Measurements from ENCODE around the gene TRMT6. TPM values are rescaled to one million over a fixed set of nuclear protein-coding genes. Genes with fewer than 3 reads are reported as not detected.
A peak's percentile ranks its signal among the peaks of the same experiment; 100 is the strongest.

TRMT6 gene
- total and polyA plus RNA-seq, 10 of the 15 experiments (the other 5 are each of a cell fraction or from before 2014, with no cell fraction given) = 18.2 to 35.5 (median 22.6) TPM

- in situ Hi-C loops (cut with MboI) = no loop called here
- no TSS peak for BruUV-seq (replicated peaks)
- TF ChIP-seq RFX5 (IDR thresholded peaks at IDR 0.05; ENCODE audit: low read depth, low read length) = no peak
- 0 out of 2 replicates have a peak, but pooled peaks have one; percentile 8 for TF ChIP-seq CREM (IDR thresholded peaks at IDR 0.05; ENCODE audit: low read depth)
- no peak for TF ChIP-seq E2F4 (IDR thresholded peaks at IDR 0.05; ENCODE audit: low read depth, low read length)
- peak; percentile 41; the same call in 1 of the 2 replicates for TF ChIP-seq PML (IDR thresholded peaks at IDR 0.05; ENCODE audit: low read length)
- TF ChIP-seq SPI1 (IDR thresholded peaks at IDR 0.05; ENCODE audit: borderline replicate concordance, insufficient read depth, low read depth, low read length) = peak; percentile 63; the same call in 1 of the 2 replicates
- no peak for TF ChIP-seq ZNF274 (IDR thresholded peaks at IDR 0.05; ENCODE audit: insufficient read depth, insufficient read length)
- TF ChIP-seq BMI1 (IDR thresholded peaks at IDR 0.05; ENCODE audit: borderline replicate concordance) = no peak
- TF ChIP-seq RELB (IDR thresholded peaks at IDR 0.05; ENCODE audit: low read depth) = peak; percentile 44; the same call in 1 of the 2 replicates
- TF ChIP-seq BRCA1 (IDR thresholded peaks at IDR 0.05; ENCODE audit: low read depth, low read length) = no peak
- TF ChIP-seq KDM1A (IDR thresholded peaks at IDR 0.05; ENCODE audit: borderline replicate concordance) = no peak
- no peak for TF ChIP-seq NR2F1 (conservative IDR thresholded peaks at IDR 0.05)
- TF ChIP-seq IRF4 (IDR thresholded peaks at IDR 0.05; ENCODE audit: low read depth, low read length) = no peak
- 0 out of 2 replicates have a peak, but pooled peaks have one; percentile 26 for TF ChIP-seq BCL11A (IDR thresholded peaks at IDR 0.05; ENCODE audit: low read depth, low read length)
- peak; percentile 23; the same call in 1 of the 2 replicates for TF ChIP-seq MXI1 (IDR thresholded peaks at IDR 0.05; ENCODE audit: low read depth, low read length)
- TF ChIP-seq RAD21 (IDR thresholded peaks at IDR 0.05; ENCODE audit: insufficient read depth, low read depth, low read length) = no peak
- no peak for TF ChIP-seq ASH2L (IDR thresholded peaks at IDR 0.05; ENCODE audit: borderline replicate concordance, low read depth)
- TF ChIP-seq PAX5 (IDR thresholded peaks at IDR 0.05; ENCODE audit: borderline replicate concordance, low read depth, low read length) = peak; percentile 51; the same call in 1 of the 2 replicates
- 0 out of 2 replicates have a peak, but pooled peaks have one; percentile 36 for TF ChIP-seq EED (IDR thresholded peaks at IDR 0.05; ENCODE audit: low read depth)
- TF ChIP-seq SUPT20H (IDR thresholded peaks at IDR 0.05; ENCODE audit: borderline replicate concordance, control insufficient read depth, low read depth, low read length) = no peak
- no peak for TF ChIP-seq DPF2 (IDR thresholded peaks at IDR 0.05)
- peak; percentile 39 for TF ChIP-seq MTA2 (IDR thresholded peaks at IDR 0.05; ENCODE audit: low read depth)
- no peak for TF ChIP-seq POLR2AphosphoS5 (IDR thresholded peaks at IDR 0.05; ENCODE audit: low read length)
- peak; percentile 43; the same call in 1 of the 2 replicates for TF ChIP-seq NFIC (IDR thresholded peaks at IDR 0.05; ENCODE audit: low read depth, low read length)
- peak; percentile 46; the same call in 1 of the 2 replicates for TF ChIP-seq ZNF384 (IDR thresholded peaks at IDR 0.05; ENCODE audit: borderline replicate concordance, low read depth, low read length)
These were observed 46.4 kb upstream of the TRMT6 start for GRCh38 chr20:5996765-5997164.

More at GRCh38 chr20:5996765-5997164, 46.4 kb upstream of the TRMT6 start:
- Histone ChIP-seq H3K27me3 (replicated peaks in 1 of 2; ENCODE audit: control insufficient read depth in 2 of 2, insufficient read depth in 2 of 2, low read length in 1 of 2) (no peaks in the 10 kb centered on the region), H3K27ac (ENCODE audit: control insufficient read depth, insufficient read depth) (no peak overlapping the region), H3K4me1 (ENCODE audit: control insufficient read depth, insufficient read depth, low read length) (peaks cover 7% of the 10 kb centered on the region; the same call in 1 of the 2 replicates), H2AFZ (ENCODE audit: control insufficient read depth, low read depth, low read length) (no peak overlapping the region), H3K79me2 (ENCODE audit: control insufficient read depth, insufficient read depth, low read length) (no peaks in the 10 kb centered on the region), H3K36me3 (ENCODE audit: control insufficient read depth in 2 of 2, insufficient read depth in 2 of 2, low read length in 1 of 2) (peaks cover 10% of the 10 kb centered on the region in 2 experiments; a peak in 3 of 4 replicates), H4K20me1 (ENCODE audit: control insufficient read depth, insufficient read depth) (no peaks in the 10 kb centered on the region), H3K4me3 (no peak overlapping the region), H3K9ac (ENCODE audit: control insufficient read depth, insufficient read depth, low read length) (no peak overlapping the region), H3K4me2 (ENCODE audit: control insufficient read depth, insufficient read depth) (no peak overlapping the region; the same call in 1 of the 2 replicates), H3K9me3 (replicated peaks; ENCODE audit: control insufficient read depth, insufficient read depth, low read length) (no peaks in the 10 kb centered on the region)
- ChIA-PET CTCF (interaction anchor here (0.8 to 4.1 kb wide), 4 partner anchors 11 to 467 kb away, joined by 3 to 18 read pairs (median 4); no protein-coding TSS in a partner anchor), SMC1A (ENCODE audit: uncharacterized antibody, unreplicated experiment) (interaction anchor here (0.7 to 1.6 kb wide), 5 partner anchors 13 to 468 kb away, joined by 3 to 7 read pairs (median 3); no protein-coding TSS in a partner anchor), RAD21 (ENCODE audit: unreplicated experiment) (interaction anchor here (1.3 to 1.5 kb wide), 3 partner anchors 10 to 209 kb away, joined by 3 to 5 read pairs (median 3); no protein-coding TSS in a partner anchor), POLR2A (interaction anchor here (0.5 to 1.9 kb wide), 4 partner anchors 9 to 46 kb away, joined by 3 to 6 read pairs (median 3); partner anchors contain the start of genes MCM8 and TRMT6)
- intact Hi-C loops (cut with micrococcal nuclease; ENCODE audit: unreplicated experiment) = no loop called here
- ATAC-seq (peak; percentile 99), DNase-seq (ENCODE audit: low read depth, low spot score) (peak; percentile 40), FAIRE-seq (peak; percentile 65)
- 35% methylated on average over 1 of the region's 1 CpG for WGBS (ENCODE audit: insufficient coverage, insufficient replicate concordance, low lambda C conversion rate, missing lambda C conversion rate)

Measured in GM12878 (cell line).